Right lobe of liver (tissue), 4 donors: ENCODE data around the gene CDC16.

Source experiments
- POLR2A ChIP-seq: fragments of 450-650 bp; IDR thresholded peaks from one replicate; pipeline ENCODE4 v1.6.1; 2017; ENCODE audit warnings: antibody characterized with exemption, mild to moderate bottlenecking
- TF ChIP-seq, protein P1 (sequence below), 4 donors: fragments of 200-600 bp in 3 of 4; fragments of 450-650 bp in 1 of 4; IDR thresholded peaks; one replicate each; pipeline versions ENCODE4 v1.5.1 to v1.8.0; 2016 to 2022; ENCODE audit warnings: antibody characterized with exemption in 4 of 4, mild to moderate bottlenecking in 2 of 4
- donor health status: DM: no; HTN: no; CAD: no.
- donor health status: DM: no; HTN: no; CAD: no.
- donor health status: DM: no; HTN: yes; CAD: no.

DNA sequence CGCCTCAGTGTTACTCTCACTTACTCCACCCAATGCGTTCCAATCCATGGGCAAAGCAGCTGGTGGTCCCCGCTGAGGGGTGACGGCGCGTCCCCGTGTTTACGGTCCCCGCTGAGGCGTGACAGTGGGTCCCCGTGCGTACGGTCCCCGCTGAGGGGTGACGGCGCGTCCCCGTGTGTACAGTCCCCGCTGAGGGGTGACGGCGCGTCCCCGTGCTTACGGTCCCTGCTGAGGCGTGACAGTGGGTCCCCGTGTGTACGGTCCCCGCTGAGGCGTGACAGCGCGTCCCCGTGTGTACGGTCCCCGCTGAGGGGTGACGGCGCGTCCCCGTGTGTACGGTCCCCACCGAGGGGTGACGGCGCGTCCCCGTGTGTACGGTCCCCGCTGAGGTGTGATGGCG is 36.1 kb upstream of the CDC16 start:
- TF ChIP-seq, protein P1, sequence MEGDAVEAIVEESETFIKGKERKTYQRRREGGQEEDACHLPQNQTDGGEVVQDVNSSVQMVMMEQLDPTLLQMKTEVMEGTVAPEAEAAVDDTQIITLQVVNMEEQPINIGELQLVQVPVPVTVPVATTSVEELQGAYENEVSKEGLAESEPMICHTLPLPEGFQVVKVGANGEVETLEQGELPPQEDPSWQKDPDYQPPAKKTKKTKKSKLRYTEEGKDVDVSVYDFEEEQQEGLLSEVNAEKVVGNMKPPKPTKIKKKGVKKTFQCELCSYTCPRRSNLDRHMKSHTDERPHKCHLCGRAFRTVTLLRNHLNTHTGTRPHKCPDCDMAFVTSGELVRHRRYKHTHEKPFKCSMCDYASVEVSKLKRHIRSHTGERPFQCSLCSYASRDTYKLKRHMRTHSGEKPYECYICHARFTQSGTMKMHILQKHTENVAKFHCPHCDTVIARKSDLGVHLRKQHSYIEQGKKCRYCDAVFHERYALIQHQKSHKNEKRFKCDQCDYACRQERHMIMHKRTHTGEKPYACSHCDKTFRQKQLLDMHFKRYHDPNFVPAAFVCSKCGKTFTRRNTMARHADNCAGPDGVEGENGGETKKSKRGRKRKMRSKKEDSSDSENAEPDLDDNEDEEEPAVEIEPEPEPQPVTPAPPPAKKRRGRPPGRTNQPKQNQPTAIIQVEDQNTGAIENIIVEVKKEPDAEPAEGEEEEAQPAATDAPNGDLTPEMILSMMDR (IDR thresholded peaks at IDR 0.05) = no peak
- TF ChIP-seq POLR2A = no peak
